RWPE1 (cell line): ENCODE data around the gene OSBPL6.
A peak's percentile ranks its signal among the peaks of the same experiment; 100 is the strongest.

ENCODE experiments used
- CTCF ChIA-PET: fragments of 350-600 bp; sonication (Branson Sonifier 250); formaldehyde crosslinking; extraction: SDS; loops from one replicate; lab custom pipeline; 2021; lab: Yijun Ruan, JAX
- POLR2A ChIA-PET: fragments of 400-600 bp; formaldehyde crosslinking; extraction: SDS; loops from one replicate; lab custom pipeline; 2020; ENCODE audit warnings: antibody characterized with exemption; ENCODE audit not compliant: low non-redundant PET; lab: Yijun Ruan, JAX
- DNase-seq: peaks from one replicate; pipeline ENCODE4 v3.0.0; 2012; ENCODE audit warnings: low spot score
- H3K27ac ChIP-seq: fragments of 450-650 bp; 2 replicates; pipeline ENCODE4 v1.5.1; 2017
- CTCF ChIP-seq: fragments of 450-650 bp; conservative IDR thresholded peaks from 2 replicates; pipeline ENCODE4 v1.5.1; 2017; ENCODE audit warnings: low read depth, mild to moderate bottlenecking

OSBPL6 gene

GRCh38 chr2:178187861-178188260 lies 6.5 kb upstream of the OSBPL6 start:
- no peak overlapping the region for H3K27ac ChIP-seq
- ChIA-PET CTCF (no interaction called here), POLR2A (no interaction called here)
- no peak for DNase-seq
- TF ChIP-seq CTCF, result no peak

- no peak for TF ChIP-seq CTCF
- H3K27ac ChIP-seq, result no peak overlapping the region
- POLR2A ChIA-PET, result no interaction called here
- no peak for DNase-seq
- CTCF ChIA-PET, result no interaction called here
Measured at GRCh38 chr2:178188466-178188865, 5.8 kb upstream of the OSBPL6 start.

- TF ChIP-seq CTCF, result no peak
- ChIA-PET POLR2A (no interaction called here), CTCF (interaction anchor here (0.6 kb wide), 1 partner anchor 72 kb away, joined by 3 read pairs; no protein-coding TSS in a partner anchor)
- DNase-seq, result no peak
- no peak overlapping the region for H3K27ac ChIP-seq
Measured at GRCh38 chr2:178191004-178191508, 3.3 kb upstream of the OSBPL6 start.

- DNase-seq, result no peak
- no peak overlapping the region for H3K27ac ChIP-seq
- POLR2A ChIA-PET, result no interaction called here
- TF ChIP-seq CTCF, result no peak
- CTCF ChIA-PET, result interaction anchor here (1.2 kb wide), 1 partner anchor 88 kb away, joined by 3 read pairs; no protein-coding TSS in a partner anchor
Measured at GRCh38 chr2:178191511-178191910, 2.8 kb upstream of the OSBPL6 start.

GRCh38 chr2:178193496-178193822 lies 853 bp upstream of the OSBPL6 start:
- H3K27ac ChIP-seq, result peak overlapping the region; percentile 98
- DNase-seq, result no peak
- POLR2A ChIA-PET, result no interaction called here
- CTCF ChIA-PET, result no interaction called here
- no peak for TF ChIP-seq CTCF

GRCh38 chr2:178194600-178195389 lies 483 bp downstream of the OSBPL6 start:
- ChIA-PET POLR2A (no interaction called here), CTCF (interaction anchor here (0.5 to 1.0 kb wide), 6 partner anchors 14 to 260 kb away, joined by 3 to 7 read pairs (median 4); no protein-coding TSS in a partner anchor)
- H3K27ac ChIP-seq, result peak overlapping the region; percentile 98
- DNase-seq, result peak; percentile 55
- no peak; the same call in 1 of the 2 replicates for TF ChIP-seq CTCF
